SK-N-MC (cell line): Measurements from ENCODE around the gene SLC7A7.

Experiments
- EZH2 ChIP-seq: fragments of 200-600 bp; sonication (generic); IDR thresholded peaks from one replicate; pipeline ENCODE4 v1.6.1; 2017; ENCODE audit warnings: antibody characterized with exemption
- POLR2AphosphoS5 ChIP-seq: IDR thresholded peaks from 2 replicates; pipeline ENCODE4 v1.6.1; 2012; ENCODE audit warnings: mild to moderate bottlenecking, low read depth, low read length, borderline replicate concordance

- TF ChIP-seq EZH2, result no peak
- no peak for TF ChIP-seq POLR2AphosphoS5
Measured at GRCh38 chr14:22845103-22845394, 29.8 kb upstream of the SLC7A7 start.
